Fibroblast of lung (primary cell): ENCODE measurements around the gene TBC1D23.

Experiments used
- CTCF ChIP-seq, 2 donors: IDR thresholded peaks in 1 of 2; conservative IDR thresholded peaks in 1 of 2; 1 replicate in 1 of 2; 2 replicates in 1 of 2; pipeline ENCODE4 v1.5.1; 2011 to 2012; ENCODE audit warnings: low read length in 2 of 2, control low read depth in 1 of 2, inconsistent platforms in 1 of 2, low read depth in 1 of 2, mild to moderate bottlenecking in 1 of 2
- EZH2 ChIP-seq: IDR thresholded peaks from 2 replicates; pipeline ENCODE4 v1.5.1; 2012; ENCODE audit warnings: low read length, control low read depth, mild to moderate bottlenecking; ENCODE audit errors: missing control alignments

GRCh38 chr3:100269001-100269400 is 8.2 kb downstream of the TBC1D23 start:
- TF ChIP-seq CTCF (conservative IDR thresholded peaks at IDR 0.05 in 1 of 2, IDR thresholded peaks at IDR 0.05 in 1 of 2; ENCODE audit: low read depth in 1 of 2, low read length in 2 of 2) (no peak), EZH2 (no peak)
